Measurements from ENCODE around the gene MOXD1.

Gene MOXD1

DNA sequence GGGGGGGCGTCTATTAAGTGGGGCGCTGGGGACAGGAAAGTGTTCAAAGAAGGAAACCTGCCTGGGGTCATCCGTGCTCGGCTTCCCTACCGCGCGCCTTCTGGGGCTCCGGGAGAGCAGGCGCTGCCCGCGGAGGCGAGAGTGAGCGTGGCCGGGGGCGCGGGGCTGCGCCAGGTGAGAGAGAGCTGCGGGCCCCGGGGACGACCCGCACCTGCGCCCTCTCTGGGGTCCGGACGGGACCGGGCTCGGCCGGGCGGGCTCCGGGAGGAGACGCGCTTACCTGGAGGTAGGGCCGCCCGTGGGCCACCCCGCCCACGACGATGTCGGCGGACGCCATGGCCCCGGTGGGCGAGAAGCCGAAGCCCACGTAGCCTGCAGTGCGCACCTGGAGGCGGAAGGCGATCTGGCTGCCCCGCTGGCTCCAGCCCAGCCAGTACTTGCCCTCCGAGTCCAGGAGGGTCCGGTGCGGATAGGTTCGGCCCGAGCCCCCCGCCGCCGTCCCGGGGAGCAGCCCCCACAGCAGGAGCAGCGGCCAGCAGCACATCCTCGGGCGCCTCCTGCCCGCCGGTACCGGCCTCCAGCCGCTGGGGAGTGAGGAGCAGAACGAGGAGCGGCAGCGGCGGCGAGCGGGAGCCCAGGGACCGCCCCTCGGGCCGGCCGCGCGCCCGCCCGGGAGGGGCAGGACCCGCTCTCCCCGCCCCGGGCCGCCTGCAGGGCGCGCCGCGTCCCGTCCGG is at the start of gene MOXD1:
Gene MOXD1 (minus strand): TSS at position 593 of the 735 bp plus-strand sequence. CDS start 49 bp downstream, at position 544.
- no peak for DNase-seq (ENCODE audit: low spot score)

DNA sequence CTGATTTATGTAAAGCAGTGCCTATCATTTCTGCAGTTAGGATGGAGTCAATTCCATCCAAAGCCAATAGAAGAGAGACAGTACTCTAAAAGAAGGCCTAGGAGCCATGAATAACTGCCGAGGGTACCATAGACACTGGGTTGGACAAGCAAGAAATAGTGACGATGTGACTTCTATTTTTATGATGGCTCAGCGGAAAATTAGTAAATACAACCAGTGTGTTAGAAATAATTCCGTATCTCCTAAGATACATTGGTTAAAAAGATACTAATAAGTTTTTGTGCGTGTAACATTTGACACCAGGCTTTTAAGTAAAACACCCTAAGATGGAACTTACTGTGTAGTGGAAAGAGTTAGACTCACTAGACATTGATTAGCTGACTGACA is 45.6 kb upstream of the MOXD1 start:
- DNase-seq (ENCODE audit: low spot score) = no peak

DNA sequence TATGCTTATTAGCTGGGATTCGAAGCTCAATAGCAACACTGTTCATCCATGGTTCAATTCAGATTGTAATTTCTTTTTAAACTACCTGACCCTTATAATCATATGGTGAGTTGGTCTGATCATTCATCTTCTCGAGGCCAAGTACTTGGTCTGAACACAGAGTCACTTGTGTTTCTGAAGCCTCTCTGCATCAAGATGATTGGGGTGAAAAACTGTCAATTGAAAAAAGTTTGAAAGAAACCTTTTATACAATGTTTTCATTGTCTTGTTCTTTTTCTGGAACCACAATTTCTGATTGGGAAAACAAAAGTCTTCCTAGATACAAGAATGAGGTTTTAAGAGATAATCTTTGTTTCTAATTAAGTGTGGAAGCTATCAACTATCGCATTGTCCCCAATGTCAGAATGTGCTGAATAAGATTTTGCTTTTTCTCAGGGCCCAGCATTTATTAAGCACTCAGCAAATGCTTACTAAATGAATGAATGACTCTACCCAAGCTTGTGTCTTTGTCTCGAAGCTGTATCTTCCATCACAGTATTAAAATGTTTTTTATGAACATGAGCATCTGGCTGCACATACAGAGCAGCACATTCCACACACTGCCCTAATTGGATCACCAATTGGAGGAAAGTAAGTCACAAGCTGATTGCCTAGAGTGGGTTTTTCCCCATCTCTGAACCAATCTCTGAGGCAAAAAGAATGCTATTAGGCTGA is 45.0 kb upstream of the MOXD1 start:
- DNase-seq (ENCODE audit: low spot score) = no peak

DNA sequence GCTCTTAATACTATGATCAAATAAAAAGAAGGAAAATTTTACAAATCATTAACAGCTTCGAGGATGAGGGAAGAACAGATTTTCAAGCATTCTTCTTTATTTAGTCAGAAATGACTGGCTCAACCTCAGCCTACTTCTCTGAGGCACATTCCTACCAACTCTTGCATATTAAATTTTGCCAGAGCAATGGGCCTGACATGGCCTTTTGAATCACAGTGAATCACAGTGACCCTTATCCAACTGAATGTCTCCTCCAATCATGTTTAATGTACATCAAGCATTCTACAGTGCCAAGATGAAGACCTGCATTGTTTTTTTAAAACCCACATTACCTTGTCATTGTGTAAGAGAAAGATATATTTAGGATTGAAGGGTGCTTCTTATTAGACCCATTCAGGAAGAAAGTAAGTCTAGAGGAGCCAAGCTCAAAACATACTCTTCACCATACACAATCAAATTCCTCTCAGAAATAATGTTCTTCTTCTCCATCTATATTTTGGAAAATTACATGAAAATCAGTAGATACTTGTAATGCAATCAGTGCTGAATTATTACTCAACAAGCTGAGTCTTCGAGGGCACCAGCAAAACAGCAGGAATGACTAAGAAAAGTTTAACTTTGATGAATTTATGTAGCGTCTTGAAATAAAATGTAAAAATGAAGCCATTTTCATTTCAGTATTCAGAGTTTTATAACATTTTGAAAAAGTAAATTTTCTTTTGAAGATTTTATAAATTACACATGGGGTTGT is 44.1 kb upstream of the MOXD1 start:
- no peak for DNase-seq (ENCODE audit: low spot score)

DNA sequence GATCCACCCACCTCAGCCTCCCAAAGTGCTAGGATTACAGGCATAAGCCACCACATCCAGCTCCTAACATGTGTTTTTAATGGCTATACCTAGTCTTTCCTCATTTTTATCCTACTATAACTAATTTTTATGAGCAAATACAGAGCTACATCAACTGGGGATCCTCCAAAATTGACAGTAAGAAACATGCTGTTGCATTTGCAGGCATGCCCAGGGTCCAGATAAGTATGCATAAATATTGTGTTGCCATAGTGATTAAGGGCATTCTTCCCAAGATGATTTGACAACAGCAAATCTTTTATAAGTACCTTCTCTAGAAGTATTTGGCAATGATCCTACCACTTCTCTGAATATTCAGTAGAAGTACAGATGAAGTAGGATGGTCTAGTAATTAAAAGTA is 41.9 kb upstream of the MOXD1 start:
- DNase-seq (ENCODE audit: low spot score) = no peak

DNA sequence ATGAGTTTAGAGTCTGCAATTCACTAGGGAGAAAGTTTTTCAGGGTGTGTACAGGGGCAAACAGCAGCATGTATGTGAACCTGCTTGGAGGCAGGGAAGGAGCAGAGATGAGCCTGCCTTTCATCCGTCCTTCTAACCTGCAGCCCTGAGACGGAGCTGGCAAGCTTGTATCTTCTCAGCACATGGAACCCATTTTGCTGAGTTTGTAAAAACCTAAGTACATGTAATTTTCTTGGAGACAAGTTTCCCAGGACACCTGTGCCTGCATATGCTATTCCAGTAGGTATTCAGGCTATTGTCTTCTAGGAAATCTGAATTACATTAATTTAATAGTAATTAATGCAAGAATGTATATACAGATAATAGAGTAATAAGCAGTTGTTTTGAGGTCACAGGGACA is 28.8 kb upstream of the MOXD1 start:
- no peak for DNase-seq (ENCODE audit: low spot score)

DNA sequence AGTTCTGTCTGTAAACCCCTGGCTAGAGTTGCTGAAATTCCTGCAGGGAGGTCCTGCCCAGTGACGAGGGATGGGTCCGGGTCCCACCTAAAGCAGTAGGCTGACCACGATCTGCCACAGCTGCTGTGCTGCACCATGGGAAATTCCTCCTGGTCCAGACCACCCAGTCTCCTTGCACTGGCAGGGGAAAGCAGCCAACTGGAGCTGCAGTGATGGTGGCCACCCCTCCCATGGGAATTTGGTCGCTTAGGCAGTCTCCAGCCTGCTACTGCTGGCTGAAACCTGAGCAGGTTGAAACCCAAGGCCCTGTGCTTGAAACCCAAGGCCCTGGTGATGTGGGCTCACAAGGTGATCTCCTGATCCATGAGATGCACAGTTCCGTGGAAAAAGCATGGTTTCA is 23.9 kb upstream of the MOXD1 start:
- no peak for DNase-seq (ENCODE audit: low spot score)

DNA sequence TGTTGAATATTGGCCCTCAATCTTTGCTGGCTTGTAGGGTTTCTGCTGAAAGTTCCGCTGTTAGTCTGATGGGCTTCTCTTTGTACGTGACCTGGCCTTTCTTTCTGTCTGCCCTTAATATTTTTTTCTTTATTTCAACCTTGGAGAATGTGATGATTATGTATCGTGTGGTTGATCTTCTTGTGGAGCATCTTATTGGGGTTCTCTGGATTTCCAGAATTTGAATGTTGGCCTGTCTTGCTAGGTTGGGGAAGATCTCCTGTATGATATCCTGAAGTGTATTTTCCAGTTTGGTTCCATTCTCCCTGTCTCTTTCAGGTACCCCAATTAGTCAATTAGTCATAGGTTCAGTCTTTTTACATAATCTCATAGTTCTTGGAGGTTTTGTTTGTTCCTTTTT is 22.6 kb upstream of the MOXD1 start:
- DNase-seq (ENCODE audit: low spot score) = no peak

DNA sequence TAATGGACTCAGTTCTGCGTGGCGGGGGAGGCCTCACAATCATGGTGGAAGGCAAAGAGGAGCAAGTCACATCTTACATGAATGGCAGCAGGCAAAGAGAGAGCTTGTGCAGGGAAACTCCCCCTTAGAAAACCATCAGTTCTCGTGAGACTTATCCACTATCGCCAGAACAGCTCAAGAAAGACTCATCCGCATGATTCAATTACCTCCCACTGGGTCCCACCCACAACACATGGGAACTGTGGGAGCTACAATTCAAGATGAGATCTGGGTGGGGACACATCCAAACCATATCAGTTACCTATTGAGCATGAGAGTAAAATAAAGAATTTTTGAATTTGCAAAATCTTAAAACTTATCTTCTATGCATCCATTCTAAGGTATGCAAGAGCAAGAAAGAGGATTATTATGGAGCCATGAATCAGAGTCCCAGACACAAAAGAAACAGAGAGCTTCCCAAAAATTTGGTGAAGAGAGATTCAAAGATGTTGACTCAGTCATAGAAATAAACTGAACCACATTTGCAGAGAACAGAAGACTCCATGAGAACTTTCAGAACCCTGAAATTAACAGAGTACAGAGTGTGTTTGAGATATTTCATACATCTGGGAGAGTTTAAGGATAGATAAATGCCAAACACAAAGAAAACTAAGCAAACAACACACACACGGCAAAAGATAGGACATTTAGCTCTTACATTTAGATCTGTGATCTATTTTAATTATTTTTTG is 17.1 kb upstream of the MOXD1 start:
- DNase-seq (ENCODE audit: low spot score) = no peak

DNA sequence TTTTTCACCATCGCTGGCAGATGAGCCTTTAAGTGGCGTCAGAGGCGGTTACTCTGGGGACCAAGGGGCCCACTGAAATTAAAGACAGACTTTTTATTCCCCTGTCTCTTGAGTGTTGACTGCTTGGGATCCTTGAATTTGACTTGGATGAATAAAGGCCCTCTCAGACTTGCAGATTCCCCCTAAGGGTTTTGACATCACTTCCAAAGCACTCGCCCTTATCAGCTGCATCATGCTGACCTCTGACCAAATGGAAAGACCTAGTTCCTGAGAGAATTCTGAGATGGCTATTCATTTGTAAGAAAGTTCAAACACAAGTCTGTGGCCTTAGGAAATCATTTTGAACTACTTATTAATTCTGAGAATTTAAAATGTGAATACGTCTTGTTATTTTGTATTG is 13.5 kb upstream of the MOXD1 start:
- DNase-seq (ENCODE audit: low spot score) = no peak

DNA sequence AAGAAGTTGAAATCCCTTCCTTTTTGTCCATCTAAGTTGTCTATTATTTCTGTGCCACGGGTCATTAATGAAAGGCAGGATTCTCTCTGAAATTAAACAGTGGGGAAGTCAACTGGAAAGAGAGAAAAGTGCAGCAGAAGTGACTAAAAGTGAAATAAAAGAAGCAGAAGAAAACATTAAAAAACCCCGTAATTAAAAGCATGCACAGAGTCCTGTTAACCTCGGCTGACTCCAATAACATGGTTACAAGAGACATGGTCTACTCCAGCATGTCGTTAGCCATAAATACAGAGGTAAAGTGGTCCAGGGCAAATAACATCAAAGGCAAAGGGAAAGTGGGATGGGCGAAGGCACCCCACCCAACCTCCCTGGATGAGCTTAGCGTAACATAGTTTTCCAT is 13.0 kb upstream of the MOXD1 start:
- no peak for DNase-seq (ENCODE audit: low spot score)

DNA sequence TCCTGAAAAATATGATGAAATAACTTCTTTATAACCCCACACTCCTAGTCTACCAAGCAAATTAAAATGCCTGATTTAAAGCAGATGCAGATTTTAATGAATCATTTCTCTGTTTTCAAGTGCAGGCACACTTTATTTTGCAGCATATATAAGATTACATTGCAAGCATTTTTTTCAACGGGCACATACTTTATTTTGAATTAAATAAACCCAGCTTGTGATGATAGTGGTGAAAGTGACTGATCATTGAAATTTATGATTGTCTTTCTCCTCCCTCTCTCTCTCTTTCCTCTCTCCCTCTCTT is 12.2 kb upstream of the MOXD1 start:
- no peak for DNase-seq (ENCODE audit: low spot score)

DNA sequence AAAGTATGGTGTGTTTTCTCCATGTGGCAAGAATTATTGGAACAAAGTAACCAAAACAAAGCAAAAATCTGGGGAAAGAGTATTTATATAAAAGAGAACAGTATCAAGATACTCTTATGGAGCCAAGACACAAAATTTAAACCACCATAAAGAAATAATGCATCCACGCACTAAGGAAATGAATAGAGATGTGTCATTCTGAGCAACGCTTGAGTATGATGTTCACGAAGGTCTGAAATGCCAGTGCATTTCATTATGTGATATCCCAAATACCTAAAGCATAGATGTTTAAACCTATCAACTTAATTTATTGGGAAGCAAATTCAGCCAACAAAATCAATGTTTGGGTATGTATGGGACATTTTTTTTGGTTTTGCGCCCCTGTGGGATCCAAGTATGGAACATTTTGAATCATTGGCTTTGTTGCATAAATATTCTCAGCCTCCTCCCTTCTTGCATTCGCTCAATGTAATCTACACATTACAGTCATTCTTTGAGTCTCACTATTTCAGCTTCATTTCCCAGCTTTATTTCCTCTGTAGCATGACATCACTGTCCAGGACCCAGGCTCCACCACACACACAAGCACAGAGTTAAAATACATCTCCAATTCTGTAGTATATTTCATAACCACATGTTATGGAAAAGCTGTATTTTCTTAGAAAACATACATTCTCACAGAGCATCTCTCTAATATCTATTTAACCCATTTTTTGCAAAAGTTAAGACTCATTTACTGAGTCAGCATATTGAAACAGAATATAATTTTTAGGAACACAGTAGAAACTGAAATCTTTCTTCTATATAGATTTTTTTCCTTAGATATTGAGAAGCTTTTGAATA is 11.6 kb upstream of the MOXD1 start:
- DNase-seq (ENCODE audit: low spot score) = no peak

DNA sequence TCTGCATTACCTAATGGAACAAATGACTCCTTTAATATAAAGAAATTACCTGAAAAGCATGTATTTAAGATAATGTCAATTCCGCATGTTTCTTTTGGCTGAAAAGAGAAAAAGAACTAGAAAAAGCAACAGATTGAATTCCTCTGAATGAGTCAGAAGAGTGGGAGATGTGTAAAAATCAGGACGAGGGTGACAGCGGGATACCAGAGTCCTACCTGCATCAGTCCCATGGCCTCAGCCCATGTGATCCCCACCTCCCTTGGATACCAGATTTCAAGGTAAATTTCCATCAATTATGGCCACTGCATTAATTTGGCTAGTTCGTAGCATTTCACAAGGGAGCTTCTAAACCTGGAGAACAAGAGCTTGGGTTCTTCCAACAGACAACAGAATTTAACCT is 10.0 kb upstream of the MOXD1 start:
- DNase-seq (ENCODE audit: low spot score) = no peak

DNA sequence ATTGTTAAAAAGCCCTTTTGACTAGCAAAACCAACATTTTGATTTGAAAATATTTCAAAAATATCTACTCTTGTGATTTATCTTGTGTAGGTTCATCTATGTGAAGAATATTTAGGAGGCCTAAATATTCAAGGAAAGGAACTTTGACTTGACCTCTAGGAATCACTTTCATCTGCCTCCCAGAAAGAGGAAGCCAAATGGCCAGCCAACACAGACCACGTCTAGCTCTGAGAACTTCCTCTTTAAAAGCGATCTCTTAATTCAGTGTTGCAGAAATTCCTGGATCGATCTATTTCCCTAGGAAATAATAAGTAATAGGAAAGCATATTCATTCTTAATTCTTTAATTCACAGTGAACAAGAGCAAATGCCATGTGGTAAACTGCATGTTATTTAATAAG is 9.6 kb upstream of the MOXD1 start:
- DNase-seq (ENCODE audit: low spot score) = no peak

DNA sequence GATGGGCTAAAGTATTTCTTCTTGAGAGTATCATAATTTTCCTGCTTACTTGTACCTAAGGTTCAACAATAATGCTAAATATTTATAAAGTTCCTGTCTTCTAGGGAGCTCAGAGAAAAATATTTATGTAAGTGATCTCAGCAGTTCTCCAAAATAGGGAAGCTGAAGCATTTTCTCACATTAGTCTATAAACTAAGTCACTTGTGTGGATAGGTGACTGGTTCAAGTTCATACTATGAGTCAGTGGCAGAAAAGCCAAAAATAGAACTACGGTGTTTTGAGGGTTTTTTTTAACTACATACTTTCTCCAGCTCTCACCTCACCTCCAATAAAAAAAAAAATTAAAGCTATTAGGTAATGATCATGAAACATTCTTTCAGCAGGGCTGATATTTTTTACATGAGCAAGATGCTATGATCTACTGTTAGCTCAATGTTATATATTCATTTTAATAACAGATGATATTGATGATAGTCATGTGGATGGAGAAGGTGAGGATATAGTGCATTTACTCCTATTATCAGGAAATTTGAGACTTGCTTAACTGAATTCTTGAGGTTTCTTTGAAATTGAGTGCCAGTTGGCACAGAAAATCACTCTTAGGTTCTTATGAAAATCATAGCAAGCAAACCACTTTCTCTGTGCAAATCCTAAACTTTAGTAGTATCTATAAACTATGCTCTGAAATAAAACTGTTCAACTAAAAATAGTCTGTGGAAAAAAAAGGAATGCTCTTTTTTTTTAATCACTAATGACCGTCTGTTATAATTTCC is 4.1 kb upstream of the MOXD1 start:
- DNase-seq (ENCODE audit: low spot score) = no peak

DNA sequence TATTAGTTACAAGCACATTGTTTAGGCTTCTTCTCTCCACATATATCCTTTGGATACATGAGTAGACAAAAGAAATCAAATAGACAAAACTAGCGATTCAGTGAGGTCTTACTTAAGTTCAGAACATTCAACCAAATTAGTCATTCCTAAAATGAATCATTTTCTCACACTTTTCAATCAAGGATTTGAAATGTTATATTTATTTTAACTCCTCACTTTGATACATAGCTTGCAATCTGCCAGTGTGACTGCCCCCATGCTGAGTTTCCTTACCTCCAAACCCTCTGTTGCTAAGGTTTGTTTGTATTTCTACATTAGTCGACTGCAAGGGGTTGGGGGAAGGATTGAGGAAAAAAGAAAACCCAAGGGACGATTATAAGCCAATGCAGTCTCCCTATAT is 3.5 kb upstream of the MOXD1 start:
- no peak for DNase-seq (ENCODE audit: low spot score)

DNA sequence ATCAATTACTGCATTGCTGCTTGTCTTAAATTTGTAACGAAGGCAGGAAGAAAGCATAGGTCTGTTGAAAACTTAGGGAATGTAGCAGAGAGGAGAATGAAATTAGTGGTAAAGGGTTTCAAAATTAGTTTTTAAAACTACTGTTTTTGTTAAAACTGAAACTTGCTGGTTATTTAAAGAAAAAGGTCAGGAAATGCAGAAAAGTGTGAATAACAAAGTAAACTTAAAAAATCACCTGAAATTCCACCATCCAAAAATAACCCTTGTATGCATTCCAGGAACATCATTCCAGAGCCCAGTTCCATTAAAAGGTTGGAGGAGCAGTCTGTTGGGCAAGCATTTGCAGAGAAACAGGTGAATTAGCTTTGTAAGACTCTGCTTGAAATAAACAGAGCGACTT is 3.1 kb upstream of the MOXD1 start:
- no peak for DNase-seq (ENCODE audit: low spot score)

DNA sequence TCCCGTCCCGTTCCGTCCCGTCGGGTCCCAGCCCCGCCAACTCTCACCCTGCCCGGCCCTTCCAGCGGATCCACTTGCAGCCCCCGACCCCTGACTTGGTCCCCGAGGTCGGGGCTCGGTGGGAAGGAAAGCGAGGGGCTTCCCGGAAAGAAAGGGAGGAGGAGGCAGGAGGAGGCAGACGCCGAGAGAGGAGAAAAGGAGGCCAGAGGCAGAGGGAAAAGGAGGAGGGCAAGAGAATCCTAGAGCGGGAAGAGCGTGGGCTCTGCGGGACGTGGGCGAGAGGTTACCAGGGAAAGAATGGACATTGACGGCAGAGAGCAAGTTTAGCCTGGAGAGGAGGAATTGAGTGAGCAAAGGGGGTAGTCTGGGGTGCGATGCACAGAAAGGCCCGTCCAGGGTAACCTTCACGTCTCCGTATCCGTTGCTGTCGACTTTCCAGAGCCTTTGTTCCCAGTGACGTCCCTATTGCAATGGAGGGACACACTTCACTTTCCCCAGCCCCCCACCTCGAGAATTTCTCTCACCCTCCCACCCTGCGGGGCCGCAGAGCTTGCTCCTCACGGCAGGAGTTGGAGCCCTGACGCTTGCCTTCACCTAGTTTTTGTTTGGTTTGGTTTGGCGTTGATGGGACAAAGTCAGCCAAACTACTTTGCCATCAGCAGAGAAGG is 477 bp upstream of the MOXD1 start:
- DNase-seq (ENCODE audit: low spot score) = no peak

DNA sequence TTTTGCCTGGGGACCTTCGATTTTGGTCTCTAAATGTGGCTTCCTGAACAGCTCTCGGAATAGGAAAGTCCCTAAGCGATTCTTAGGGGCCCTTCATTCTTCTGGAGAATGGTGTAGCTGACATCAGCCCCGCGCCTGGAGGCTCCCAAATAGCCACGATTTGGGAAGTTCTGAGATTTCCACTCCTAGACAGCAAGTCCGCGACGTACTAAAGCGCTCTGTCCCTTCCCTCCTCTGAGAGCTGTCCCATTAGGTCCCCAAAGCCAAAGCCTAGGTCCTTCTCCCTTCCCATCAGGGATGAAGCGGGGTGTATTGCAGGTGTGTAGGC is 756 bp downstream of the MOXD1 start:
- DNase-seq (ENCODE audit: low spot score) = no peak
